H1 (cell line): ENCODE data around the gene ZNF689. TPM values are rescaled to one million over a fixed set of nuclear protein-coding genes. Genes with fewer than 3 reads are reported as not detected.

ENCODE experiments used
- CTCF ChIA-PET: fragments of 300-600 bp; sonication (Branson Sonifier 250); formaldehyde crosslinking; loops from one replicate; lab custom pipeline; 2021; ENCODE audit not compliant: partially characterized antibody; lab: Charles Lee
- POLR2A ChIA-PET: fragments of 300-600 bp; sonication (Branson Sonifier 250); formaldehyde crosslinking; loops from one replicate; lab custom pipeline; 2021; ENCODE audit warnings: inconsistent platforms; ENCODE audit not compliant: partially characterized antibody; lab: Charles Lee
- DNase-seq, 2 experiments: peaks; one replicate each; pipeline versions ENCODE4 v3.0.0 to v3.0.0-alpha.2; 2010 to 2022; ENCODE audit warnings: low spot score in 2 of 2, low read depth in 1 of 2, mixed read lengths in 1 of 2
- FAIRE-seq: peaks from 2 replicates; lab custom pipeline; 2011; peaks lifted over from hg19 to GRCh38; lab: Jason Lieb, UNC
- H2AFZ ChIP-seq: 2 replicates; pipeline ENCODE4 v1.8.1; 2012; ENCODE audit warnings: low read length, inconsistent platforms
- H2AK5ac ChIP-seq: 2 replicates; pipeline ENCODE4 v1.6.1; 2013; ENCODE audit warnings: low read depth, low read length
- H2BK120ac ChIP-seq: replicated peaks from 2 replicates; pipeline ENCODE3; 2013; ENCODE audit warnings: low read depth, low read length, inconsistent platforms
- H2BK12ac ChIP-seq: 2 replicates; pipeline ENCODE4 v1.6.1; 2013; ENCODE audit warnings: low read depth, low read length
- H2BK15ac ChIP-seq: 2 replicates; pipeline ENCODE4 v1.6.1; 2013; ENCODE audit warnings: low read length
- H2BK20ac ChIP-seq: 2 replicates; pipeline ENCODE4 v1.6.1; 2013; ENCODE audit warnings: low read length
- H2BK5ac ChIP-seq: 2 replicates; pipeline ENCODE4 v1.6.1; 2013; ENCODE audit warnings: low read depth, low read length
- H3K14ac ChIP-seq: 2 replicates; pipeline ENCODE4 v1.6.1; 2013; ENCODE audit warnings: inconsistent platforms; ENCODE audit not compliant: insufficient read length
- H3K18ac ChIP-seq: 2 replicates; pipeline ENCODE4 v1.6.1; 2013; ENCODE audit warnings: low read length; ENCODE audit errors: extremely low read depth
- H3K23ac ChIP-seq: 2 replicates; pipeline ENCODE4 v1.6.1; 2013; ENCODE audit warnings: inconsistent platforms; ENCODE audit not compliant: insufficient read length
- H3K23me2 ChIP-seq: 2 replicates; pipeline ENCODE4 v1.6.1; 2013; ENCODE audit warnings: low read depth, low read length
- H3K27ac ChIP-seq: 2 replicates; pipeline ENCODE4 v1.6.1; 2011; ENCODE audit warnings: low read depth, low read length, inconsistent platforms
- H3K27me3 ChIP-seq, 4 experiments: replicated peaks in 1 of 4; 1 replicate in 1 of 4; 2 replicates in 3 of 4; pipeline versions ENCODE4 v1.6.1 to v1.8.1; 2011 to 2013; ENCODE audit warnings: low read length in 3 of 4, mild to moderate bottlenecking in 3 of 4, inconsistent platforms in 2 of 4, mixed read lengths in 2 of 4, moderate library complexity in 1 of 4; ENCODE audit not compliant: control insufficient read depth in 3 of 4, insufficient read depth in 3 of 4; ENCODE audit errors: extremely low read depth in 1 of 4
- H3K36me3 ChIP-seq, 4 experiments: 2 replicates each; pipeline versions ENCODE4 v1.6.1 to v1.8.1; 2011 to 2013; ENCODE audit warnings: mild to moderate bottlenecking in 4 of 4, low read length in 3 of 4, moderate library complexity in 2 of 4, control low read depth in 1 of 4, inconsistent platforms in 1 of 4; ENCODE audit not compliant: insufficient read depth in 4 of 4, control insufficient read depth in 2 of 4
- H3K4ac ChIP-seq: replicated peaks from 2 replicates; pipeline ENCODE3; 2013; ENCODE audit warnings: low read length, low read depth, mixed read lengths, inconsistent platforms; ENCODE audit not compliant: insufficient read length
- H3K4me1 ChIP-seq, 4 experiments: replicated peaks in 1 of 4; 1 replicate in 1 of 4; 2 replicates in 3 of 4; pipeline versions ENCODE4 v1.6.1 to v1.8.1; 2011 to 2013; ENCODE audit warnings: low read length in 3 of 4, inconsistent platforms in 2 of 4, mixed read lengths in 1 of 4; ENCODE audit not compliant: insufficient read depth in 4 of 4, control insufficient read depth in 3 of 4
- H3K4me2 ChIP-seq, 2 experiments: 2 replicates each; pipeline versions ENCODE4 v1.6.1 to v1.8.1; 2011 to 2013; ENCODE audit warnings: low read depth in 2 of 2, low read length in 2 of 2, control low read depth in 1 of 2, inconsistent platforms in 1 of 2, mild to moderate bottlenecking in 1 of 2; ENCODE audit not compliant: insufficient read depth in 1 of 2
- H3K4me3 ChIP-seq, 4 experiments: fragments of 200-600, 300-600 bp in 1 of 4; sonication (generic), shearing (Covaris generic), sonication (Bioruptor Twin) in 1 of 4; 2 replicates each; pipeline versions ENCODE4 v1.5.1 to v1.8.1; 2011 to 2016; ENCODE audit warnings: low read length in 4 of 4, low read depth in 3 of 4, control low read depth in 2 of 4, inconsistent platforms in 2 of 4, mild to moderate bottlenecking in 2 of 4, mixed read lengths in 1 of 4, moderate library complexity in 1 of 4; ENCODE audit not compliant: insufficient read depth in 2 of 4; ENCODE audit errors: extremely low read depth in 1 of 4
- H3K56ac ChIP-seq: replicated peaks from 2 replicates; pipeline ENCODE3; 2013; ENCODE audit warnings: low read depth, mild to moderate bottlenecking, mixed read lengths, low read length, inconsistent platforms; ENCODE audit not compliant: insufficient read length
- H3K79me1 ChIP-seq: 2 replicates; pipeline ENCODE4 v1.6.1; 2013; ENCODE audit warnings: low read depth, low read length, control low read depth
- H3K79me2 ChIP-seq, 2 experiments: 2 replicates each; pipeline versions ENCODE4 v1.6.1 to v1.8.1; 2012 to 2013; ENCODE audit warnings: low read length in 2 of 2, mild to moderate bottlenecking in 2 of 2, inconsistent platforms in 1 of 2; ENCODE audit not compliant: insufficient read depth in 2 of 2, control insufficient read depth in 1 of 2
- H3K9ac ChIP-seq, 4 experiments: replicated peaks in 1 of 4; 1 replicate in 1 of 4; 2 replicates in 3 of 4; pipeline versions ENCODE4 v1.6.1 to v1.8.1; 2011 to 2013; ENCODE audit warnings: low read depth in 3 of 4, low read length in 3 of 4, control low read depth in 2 of 4, mild to moderate bottlenecking in 2 of 4, moderate library complexity in 2 of 4, inconsistent platforms in 1 of 4; ENCODE audit errors: extremely low read depth in 1 of 4
- H3K9me3 ChIP-seq, 2 experiments: 2 replicates each; pipeline versions ENCODE4 v1.6.1 to v1.8.1; 2012 to 2013; ENCODE audit warnings: mild to moderate bottlenecking in 2 of 2, moderate library complexity in 2 of 2, control low read depth in 1 of 2, inconsistent platforms in 1 of 2, low read depth in 1 of 2, low read length in 1 of 2, mixed read lengths in 1 of 2; ENCODE audit not compliant: insufficient read depth in 2 of 2
- H4K20me1 ChIP-seq, 2 experiments: replicated peaks in 1 of 2; 2 replicates each; pipeline versions ENCODE3 to v1.8.1; 2011 to 2013; ENCODE audit warnings: inconsistent platforms in 2 of 2, low read length in 2 of 2, mild to moderate bottlenecking in 1 of 2; ENCODE audit not compliant: insufficient read depth in 2 of 2, control insufficient read depth in 1 of 2
- H4K5ac ChIP-seq: 2 replicates; pipeline ENCODE4 v1.6.1; 2013; ENCODE audit warnings: low read length, low read depth, mixed read lengths, inconsistent platforms; ENCODE audit not compliant: insufficient read length
- H4K8ac ChIP-seq: 2 replicates; pipeline ENCODE4 v1.8.0; 2013; ENCODE audit warnings: mild to moderate bottlenecking, moderate library complexity, low read length, inconsistent platforms; ENCODE audit not compliant: insufficient read depth; ENCODE audit errors: extremely low read depth
- H4K91ac ChIP-seq: replicated peaks from 2 replicates; pipeline ENCODE3; 2013; ENCODE audit warnings: low read length, mixed read lengths, inconsistent platforms; ENCODE audit not compliant: insufficient read length
- ATF3 ChIP-seq: IDR thresholded peaks from 2 replicates; pipeline ENCODE4 v1.6.1; 2011; ENCODE audit warnings: low read depth, mild to moderate bottlenecking, low read length; ENCODE audit not compliant: insufficient read depth
- BCL11A ChIP-seq, 2 experiments: IDR thresholded peaks; one replicate each; pipeline ENCODE4 v1.6.1; 2011; ENCODE audit warnings: low read depth in 2 of 2, low read length in 2 of 2, mild to moderate bottlenecking in 2 of 2
- CBX5 ChIP-seq: fragments of 300-800, 300-1000 bp; sonication (generic); IDR thresholded peaks from 2 replicates; pipeline ENCODE4 v1.7.1; 2016; ENCODE audit warnings: antibody characterized with exemption, low read length, low read depth
- CEBPB ChIP-seq: IDR thresholded peaks from 2 replicates; pipeline ENCODE4 v1.6.1; 2012; ENCODE audit warnings: low read depth, low read length
- CTBP2 ChIP-seq: IDR thresholded peaks from 2 replicates; pipeline ENCODE4 v1.7.0; 2011; ENCODE audit warnings: borderline replicate concordance, mild to moderate bottlenecking, moderate library complexity, mixed read lengths, low read length; ENCODE audit not compliant: insufficient read depth, insufficient read length
- CTCF ChIP-seq, 3 experiments: IDR thresholded peaks; 1 replicate in 2 of 3; 2 replicates in 1 of 3; pipeline versions ENCODE4 v1.5.1 to v1.6.1; 2011; ENCODE audit warnings: low read length in 3 of 3, mild to moderate bottlenecking in 3 of 3, inconsistent platforms in 2 of 3, low read depth in 1 of 3, moderate library complexity in 1 of 3; ENCODE audit not compliant: insufficient read depth in 1 of 3; ENCODE audit errors: control extremely low read depth in 1 of 3
- KDM1A ChIP-seq: fragments of 200-600, 300-600 bp; sonication (generic); IDR thresholded peaks from 2 replicates; pipeline ENCODE4 v1.7.1; 2016; ENCODE audit warnings: mild to moderate bottlenecking, low read length, borderline replicate concordance
- MAFK ChIP-seq: IDR thresholded peaks from 2 replicates; pipeline ENCODE4 v1.6.1; 2012; ENCODE audit warnings: low read depth, mild to moderate bottlenecking, improper control_type of control experiment, low read length
- SIX5 ChIP-seq: IDR thresholded peaks from 2 replicates; pipeline ENCODE4 v1.6.1; 2011; ENCODE audit warnings: mild to moderate bottlenecking, low read depth, low read length
- SRF ChIP-seq: IDR thresholded peaks from 2 replicates; pipeline ENCODE4 v1.6.1; 2011; ENCODE audit warnings: mild to moderate bottlenecking, low read depth, low read length, moderate library complexity
- WGBS, 2 experiments: shearing (Covaris generic) in 1 of 2; methylation state at CpG; one replicate each; pipeline versions ENCODE4 v1.1.6 to v1.1.7; 2013 to 2015; ENCODE audit warnings: low lambda C conversion rate in 2 of 2, mixed read lengths in 2 of 2, inconsistent platforms in 1 of 2, low coverage in 1 of 2, missing lambda C conversion rate in 1 of 2; ENCODE audit not compliant: insufficient replicate concordance in 2 of 2, insufficient coverage in 1 of 2, insufficient read length in 1 of 2; ENCODE audit errors: extremely low coverage in 1 of 2, missing lambda C conversion rate in 1 of 2; 5-methylcytosine and 5-hydroxymethylcytosine counted together
- polyA plus RNA-seq, 7 experiments: library from polyadenylated mRNA; depleted of rRNA in 3 of 7; stranded (reverse) in 5 of 7; unstranded in 2 of 7; fragments of >200 nt in 5 of 7; fragments of 200-250 nt in 2 of 7; gene quantifications; 1 replicate in 5 of 7; 2 replicates in 1 of 7; 4 replicates in 1 of 7; pipeline versions ENCODE4 v1.2.1 to v1.2.3, GENCODE V29; 2011 to 2013; ENCODE audit warnings: missing spikeins in 2 of 7, mixed read lengths in 2 of 7
- total RNA-seq: library from RNA; stranded (reverse); fragmentation: NEBNext Ultra II Directional; extraction: Animal tissue kit (Norgen Biotek cat#: 25700); gene quantifications from 2 replicates; pipeline ENCODE4 v1.2.1, GENCODE V29; 2021

The ZNF689 gene
- total and polyA plus RNA-seq, 2 of the 8 experiments (the other 6 are each of a cell fraction or from before 2014, with no cell fraction given) = 14.3 to 15.3 TPM

- H3K27ac ChIP-seq = no peak overlapping the region
- peaks cover 0 to 4% (median under 1%) of the 10 kb centered on the region in 4 experiments; a peak in 2 of 7 replicates for H3K4me1 ChIP-seq
- ChIA-PET CTCF (interaction anchor here (0.6 to 2.1 kb wide), 11 partner anchors 26 to 139 kb away, joined by 3 to 7 read pairs (median 3); partner anchors contain the start of gene ZNF747), POLR2A (interaction anchor here (0.7 to 8.4 kb wide), 15 partner anchors 9 to 207 kb away, joined by 3 to 121 read pairs (median 4); partner anchors contain the start of genes CD2BP2, DCTPP1, ZNF688 and ZNF747)
- H3K18ac ChIP-seq = peak overlapping the region; percentile 60
- H3K23ac ChIP-seq = no peak overlapping the region
- no peaks in the 10 kb centered on the region for H3K79me1 ChIP-seq
- H2AK5ac ChIP-seq = no peak overlapping the region
- 90% methylated on average over 14 of the region's 14 CpGs; no CpG with 5 or more reads in 1 of the 2 experiments for WGBS, 2 experiments
- no peak overlapping the region for H4K5ac ChIP-seq
- H3K79me2 ChIP-seq = no peaks in the 10 kb centered on the region
- H3K9ac ChIP-seq = no peak overlapping the region
- no peaks in the 10 kb centered on the region for H4K20me1 ChIP-seq
- peaks cover 0 to 3% (median 1%) of the 10 kb centered on the region in 4 experiments; a peak in 2 of 7 replicates for H3K27me3 ChIP-seq
- no peak overlapping the region for H3K4me3 ChIP-seq
- no peak overlapping the region for H3K14ac ChIP-seq
- H3K9me3 ChIP-seq = no peaks in the 10 kb centered on the region
- no peak for DNase-seq
- H2BK12ac ChIP-seq = no peak overlapping the region
- H2BK120ac ChIP-seq = no peak overlapping the region
- H3K56ac ChIP-seq = no peak overlapping the region
- no peak overlapping the region for H2AFZ ChIP-seq
- H3K23me2 ChIP-seq = peaks cover 7% of the 10 kb centered on the region; the same call in 1 of the 2 replicates
- H2BK15ac ChIP-seq = no peak overlapping the region
- no peak for FAIRE-seq
- H4K8ac ChIP-seq = peak overlapping the region; percentile 96; the same call in 1 of the 2 replicates
- no peak overlapping the region for H2BK20ac ChIP-seq
- no peaks in the 10 kb centered on the region for H3K36me3 ChIP-seq
- TF ChIP-seq MAFK (no peak), CEBPB (no peak), KDM1A (no peak), CTCF (IDR thresholded peaks at IDR 0.05; ENCODE audit: control extremely low read depth in 1 of 3, insufficient read depth in 1 of 3, low read depth in 1 of 3, low read length in 3 of 3) (no peak), CBX5 (no peak), CTBP2 (no peak), BCL11A (IDR thresholded peaks at IDR 0.05; ENCODE audit: low read depth in 2 of 2, low read length in 2 of 2) (no peak), SRF (no peak), ATF3 (no peak), SIX5 (no peak)
- TF ChIP-seq, all 59 proteins: peak for 0
- H2BK5ac ChIP-seq = no peak overlapping the region
- no peak overlapping the region for H3K4me2 ChIP-seq
- H3K4ac ChIP-seq = no peak overlapping the region
- no peak overlapping the region for H4K91ac ChIP-seq
Measured at GRCh38 chr16:30562021-30562420, 48.2 kb downstream of the ZNF689 start.
